HEK293 (cell line): ENCODE data around the gene HMGN4.
A peak's percentile ranks its signal among the peaks of the same experiment; 100 is the strongest.

Experiments used
- CTCF ChIA-PET: fragments of 350-600 bp; formaldehyde crosslinking; extraction: SDS; loops from one replicate; lab custom pipeline; 2021; ENCODE audit warnings: antibody characterized with exemption; lab: Yijun Ruan, JAX
- POLR2A ChIA-PET: fragments of 300-600 bp; formaldehyde crosslinking; extraction: SDS; loops from one replicate; lab custom pipeline; 2020; ENCODE audit warnings: antibody characterized with exemption, inconsistent platforms; lab: Yijun Ruan, JAX
- H3K27ac ChIP-seq: fragments of 200-500 bp; sonication (Bioruptor generic); 2 replicates; pipeline ENCODE4 v1.5.1; 2014; ENCODE audit warnings: low read depth, low read length, control low read depth, inconsistent platforms; ENCODE audit errors: extremely low read depth
- H3K36me3 ChIP-seq, 2 experiments: fragments of 200-500 bp in 1 of 2; sonication (Bioruptor generic) in 1 of 2; 1 replicate in 1 of 2; 2 replicates in 1 of 2; pipeline ENCODE4 v1.5.1; 2014 to 2017; ENCODE audit warnings: inconsistent platforms in 2 of 2, low read length in 2 of 2; ENCODE audit not compliant: control insufficient read depth in 2 of 2, insufficient read depth in 1 of 2
- H3K4me1 ChIP-seq: fragments of 200-500 bp; sonication (Bioruptor generic); 2 replicates; pipeline ENCODE4 v1.5.1; 2014; ENCODE audit warnings: mild to moderate bottlenecking, low read length, inconsistent platforms; ENCODE audit not compliant: control insufficient read depth, insufficient read depth
- H3K4me3 ChIP-seq: 2 replicates; pipeline ENCODE4 v1.5.1; 2011; ENCODE audit warnings: low read depth, mild to moderate bottlenecking, control low read depth, low read length, moderate library complexity
- H3K9me3 ChIP-seq: fragments of 200-500 bp; sonication (Bioruptor generic); 2 replicates; pipeline ENCODE4 v1.5.1; 2014; ENCODE audit warnings: low read depth, low read length, inconsistent platforms; ENCODE audit not compliant: control insufficient read depth, insufficient read depth
- GLIS1 ChIP-seq: fragments of 450-650 bp; formaldehyde crosslinking; IDR thresholded peaks from 2 replicates; pipeline ENCODE4 v1.5.1; 2016; ENCODE audit warnings: missing biosample characterization, missing genetic modification characterization
- KLF9 ChIP-seq: fragments of 450-650 bp; formaldehyde crosslinking; IDR thresholded peaks from 2 replicates; pipeline ENCODE4 v1.5.1; 2016; ENCODE audit warnings: missing biosample characterization, missing genetic modification characterization, low read depth
- OVOL3 ChIP-seq: fragments of 450-650 bp; formaldehyde crosslinking; IDR thresholded peaks from 2 replicates; pipeline ENCODE4 v1.5.1; 2016; ENCODE audit warnings: missing biosample characterization, missing genetic modification characterization
- SP3 ChIP-seq: fragments of 450-650 bp; formaldehyde crosslinking; IDR thresholded peaks from 2 replicates; pipeline ENCODE4 v1.5.1; 2016; ENCODE audit warnings: missing biosample characterization, missing genetic modification characterization
- ZBTB17 ChIP-seq: fragments of 450-650 bp; formaldehyde crosslinking; IDR thresholded peaks from 2 replicates; pipeline ENCODE4 v1.5.1; 2016; ENCODE audit warnings: missing biosample characterization, missing genetic modification characterization
- ZBTB20 ChIP-seq: fragments of 450-650 bp; formaldehyde crosslinking; IDR thresholded peaks from 2 replicates; pipeline ENCODE4 v1.5.1; 2016; ENCODE audit warnings: missing biosample characterization, missing genetic modification characterization
- ZFHX2 ChIP-seq: fragments of 450-650 bp; formaldehyde crosslinking; conservative IDR thresholded peaks from 2 replicates; pipeline ENCODE4 v1.5.1; 2016; ENCODE audit warnings: missing biosample characterization, missing genetic modification characterization
- ZFP37 ChIP-seq: fragments of 450-650 bp; formaldehyde crosslinking; IDR thresholded peaks from 2 replicates; pipeline ENCODE4 v1.5.1; 2016; ENCODE audit warnings: missing biosample characterization, missing genetic modification characterization
- ZNF138 ChIP-seq: fragments of 450-650 bp; formaldehyde crosslinking; IDR thresholded peaks from 2 replicates; pipeline ENCODE4 v1.5.1; 2016; ENCODE audit warnings: missing biosample characterization, missing genetic modification characterization, borderline replicate concordance
- ZNF174 ChIP-seq: fragments of 450-650 bp; formaldehyde crosslinking; IDR thresholded peaks from 2 replicates; pipeline ENCODE4 v1.5.0; 2017; ENCODE audit warnings: missing biosample characterization, mild to moderate bottlenecking, missing genetic modification characterization
- ZNF266 ChIP-seq: fragments of 450-650 bp; formaldehyde crosslinking; IDR thresholded peaks from 2 replicates; pipeline ENCODE4 v1.5.1; 2016; ENCODE audit warnings: missing biosample characterization, missing genetic modification characterization, low read depth
- ZNF37A ChIP-seq: fragments of 450-650 bp; IDR thresholded peaks from 2 replicates; pipeline ENCODE4 v1.5.1; 2018; ENCODE audit warnings: missing biosample characterization, missing genetic modification characterization
- ZNF391 ChIP-seq: fragments of 450-650 bp; formaldehyde crosslinking; IDR thresholded peaks from 2 replicates; pipeline ENCODE4 v1.5.1; 2016; ENCODE audit warnings: low read depth, missing biosample characterization, missing genetic modification characterization, borderline replicate concordance
- ZNF423 ChIP-seq: fragments of 450-650 bp; formaldehyde crosslinking; IDR thresholded peaks from 2 replicates; pipeline ENCODE4 v1.5.1; 2016; ENCODE audit warnings: missing biosample characterization, missing genetic modification characterization
- ZNF426 ChIP-seq: fragments of 450-650 bp; formaldehyde crosslinking; IDR thresholded peaks from 2 replicates; pipeline ENCODE4 v1.5.1; 2017; ENCODE audit warnings: missing biosample characterization, missing genetic modification characterization, mild to moderate bottlenecking, inconsistent platforms, moderate library complexity
- ZNF48 ChIP-seq: fragments of 450-650 bp; formaldehyde crosslinking; IDR thresholded peaks from 2 replicates; pipeline ENCODE4 v1.5.1; 2016; ENCODE audit warnings: missing biosample characterization, missing genetic modification characterization
- ZXDB ChIP-seq: fragments of 450-650 bp; formaldehyde crosslinking; IDR thresholded peaks from 2 replicates; pipeline ENCODE4 v1.5.1; 2016; ENCODE audit warnings: missing biosample characterization, missing genetic modification characterization
- TF ChIP-seq, protein P1 (sequence below): sonication (generic); formaldehyde crosslinking; IDR thresholded peaks from 2 replicates; pipeline ENCODE4 v1.8.1; 2022; ENCODE audit warnings: mild to moderate bottlenecking, moderate library complexity, missing genetic modification reagents
- TF ChIP-seq, protein P2 (sequence below): fragments of 450-650 bp; formaldehyde crosslinking; IDR thresholded peaks from 2 replicates; pipeline ENCODE4 v1.5.1; 2016; ENCODE audit warnings: missing biosample characterization, missing genetic modification characterization
- TF ChIP-seq, protein P3 (sequence below): fragments of 450-650 bp; formaldehyde crosslinking; IDR thresholded peaks from 2 replicates; pipeline ENCODE4 v1.5.1; 2017; ENCODE audit warnings: missing biosample characterization, mild to moderate bottlenecking, missing genetic modification characterization, moderate library complexity
- TF ChIP-seq, protein P4 (sequence below): fragments of 450-650 bp; formaldehyde crosslinking; IDR thresholded peaks from 2 replicates; pipeline ENCODE4; 2016; ENCODE audit warnings: missing biosample characterization, missing genetic modification characterization
- TF ChIP-seq, protein P5 (sequence below): fragments of 450-650 bp; formaldehyde crosslinking; IDR thresholded peaks from 2 replicates; pipeline ENCODE4 v1.5.1; 2016; ENCODE audit warnings: missing biosample characterization, missing genetic modification characterization
- TF ChIP-seq, protein P6 (sequence below): fragments of 450-650 bp; formaldehyde crosslinking; IDR thresholded peaks from 2 replicates; pipeline ENCODE4 v1.5.1; 2016; ENCODE audit warnings: missing biosample characterization, missing genetic modification characterization
- TF ChIP-seq, protein P7 (sequence below): fragments of 450-650 bp; formaldehyde crosslinking; IDR thresholded peaks from 2 replicates; pipeline ENCODE4 v1.5.1; 2017; ENCODE audit warnings: missing biosample characterization, missing genetic modification characterization

HMGN4 gene

DNA sequence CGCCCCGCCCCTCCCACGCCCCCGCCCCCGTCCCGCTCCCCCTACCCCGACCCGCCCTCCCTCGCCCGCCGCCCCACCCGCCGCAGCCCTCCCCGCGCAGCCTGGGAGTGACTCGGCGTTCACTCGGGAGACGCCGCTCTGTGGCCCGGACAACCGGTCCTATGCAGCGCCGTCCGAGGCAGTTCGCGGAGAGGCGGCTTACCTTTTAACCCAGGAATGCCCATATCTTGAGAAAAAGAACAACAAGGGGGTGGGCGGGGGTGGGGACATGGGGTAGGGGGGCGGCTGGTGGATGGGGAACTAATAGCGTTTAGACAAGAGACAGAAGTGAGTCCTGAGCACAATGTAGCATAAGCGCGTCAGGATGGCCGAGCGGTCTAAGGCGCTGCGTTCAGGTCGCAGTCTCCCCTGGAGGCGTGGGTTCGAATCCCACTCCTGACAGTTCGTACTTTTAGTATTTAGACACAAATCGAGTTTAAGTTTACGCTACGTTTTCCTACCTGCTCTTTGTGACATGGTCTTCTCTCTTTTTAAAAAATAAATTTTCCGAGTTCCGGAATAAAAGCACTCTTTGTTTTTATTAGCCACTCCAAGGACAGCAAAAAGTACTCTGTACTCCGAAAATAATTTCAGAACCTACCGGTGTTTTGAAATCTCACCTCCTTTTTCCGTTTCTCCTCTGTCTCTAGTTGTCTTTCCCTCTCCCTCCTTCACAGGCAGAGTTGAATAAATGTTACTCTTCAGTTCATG, 17.1 kb upstream of the HMGN4 start (continued):
- TF ChIP-seq, protein P1, sequence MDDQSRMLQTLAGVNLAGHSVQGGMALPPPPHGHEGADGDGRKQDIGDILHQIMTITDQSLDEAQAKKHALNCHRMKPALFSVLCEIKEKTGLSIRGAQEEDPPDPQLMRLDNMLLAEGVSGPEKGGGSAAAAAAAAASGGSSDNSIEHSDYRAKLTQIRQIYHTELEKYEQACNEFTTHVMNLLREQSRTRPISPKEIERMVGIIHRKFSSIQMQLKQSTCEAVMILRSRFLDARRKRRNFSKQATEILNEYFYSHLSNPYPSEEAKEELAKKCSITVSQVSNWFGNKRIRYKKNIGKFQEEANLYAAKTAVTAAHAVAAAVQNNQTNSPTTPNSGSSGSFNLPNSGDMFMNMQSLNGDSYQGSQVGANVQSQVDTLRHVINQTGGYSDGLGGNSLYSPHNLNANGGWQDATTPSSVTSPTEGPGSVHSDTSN, result no peak
- TF ChIP-seq, protein P2, sequence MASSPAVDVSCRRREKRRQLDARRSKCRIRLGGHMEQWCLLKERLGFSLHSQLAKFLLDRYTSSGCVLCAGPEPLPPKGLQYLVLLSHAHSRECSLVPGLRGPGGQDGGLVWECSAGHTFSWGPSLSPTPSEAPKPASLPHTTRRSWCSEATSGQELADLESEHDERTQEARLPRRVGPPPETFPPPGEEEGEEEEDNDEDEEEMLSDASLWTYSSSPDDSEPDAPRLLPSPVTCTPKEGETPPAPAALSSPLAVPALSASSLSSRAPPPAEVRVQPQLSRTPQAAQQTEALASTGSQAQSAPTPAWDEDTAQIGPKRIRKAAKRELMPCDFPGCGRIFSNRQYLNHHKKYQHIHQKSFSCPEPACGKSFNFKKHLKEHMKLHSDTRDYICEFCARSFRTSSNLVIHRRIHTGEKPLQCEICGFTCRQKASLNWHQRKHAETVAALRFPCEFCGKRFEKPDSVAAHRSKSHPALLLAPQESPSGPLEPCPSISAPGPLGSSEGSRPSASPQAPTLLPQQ (tag by site-specific recombination), result no peak
- TF ChIP-seq, protein P3, sequence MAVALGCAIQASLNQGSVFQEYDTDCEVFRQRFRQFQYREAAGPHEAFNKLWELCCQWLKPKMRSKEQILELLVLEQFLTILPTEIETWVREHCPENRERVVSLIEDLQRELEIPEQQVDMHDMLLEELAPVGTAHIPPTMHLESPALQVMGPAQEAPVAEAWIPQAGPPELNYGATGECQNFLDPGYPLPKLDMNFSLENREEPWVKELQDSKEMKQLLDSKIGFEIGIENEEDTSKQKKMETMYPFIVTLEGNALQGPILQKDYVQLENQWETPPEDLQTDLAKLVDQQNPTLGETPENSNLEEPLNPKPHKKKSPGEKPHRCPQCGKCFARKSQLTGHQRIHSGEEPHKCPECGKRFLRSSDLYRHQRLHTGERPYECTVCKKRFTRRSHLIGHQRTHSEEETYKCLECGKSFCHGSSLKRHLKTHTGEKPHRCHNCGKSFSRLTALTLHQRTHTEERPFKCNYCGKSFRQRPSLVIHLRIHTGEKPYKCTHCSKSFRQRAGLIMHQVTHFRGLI (tag by site-specific recombination), result no peak
- TF ChIP-seq OVOL3 (no peak), GLIS1 (tag by site-specific recombination) (no peak), ZNF266 (tag by site-specific recombination) (no peak), ZNF174 (tag by site-specific recombination) (no peak), ZNF138 (tag by site-specific recombination) (no peak), KLF9 (peak; percentile 59)
- TF ChIP-seq, protein P4, sequence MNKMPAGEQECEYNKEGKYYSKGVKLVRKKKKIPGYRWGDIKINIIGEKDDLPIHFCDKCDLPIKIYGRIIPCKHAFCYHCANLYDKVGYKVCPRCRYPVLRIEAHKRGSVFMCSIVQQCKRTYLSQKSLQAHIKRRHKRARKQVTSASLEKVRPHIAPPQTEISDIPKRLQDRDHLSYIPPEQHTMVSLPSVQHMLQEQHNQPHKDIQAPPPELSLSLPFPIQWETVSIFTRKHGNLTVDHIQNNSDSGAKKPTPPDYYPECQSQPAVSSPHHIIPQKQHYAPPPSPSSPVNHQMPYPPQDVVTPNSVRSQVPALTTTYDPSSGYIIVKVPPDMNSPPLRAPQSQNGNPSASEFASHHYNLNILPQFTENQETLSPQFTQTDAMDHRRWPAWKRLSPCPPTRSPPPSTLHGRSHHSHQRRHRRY (tag by site-specific recombination), result no peak

DNA sequence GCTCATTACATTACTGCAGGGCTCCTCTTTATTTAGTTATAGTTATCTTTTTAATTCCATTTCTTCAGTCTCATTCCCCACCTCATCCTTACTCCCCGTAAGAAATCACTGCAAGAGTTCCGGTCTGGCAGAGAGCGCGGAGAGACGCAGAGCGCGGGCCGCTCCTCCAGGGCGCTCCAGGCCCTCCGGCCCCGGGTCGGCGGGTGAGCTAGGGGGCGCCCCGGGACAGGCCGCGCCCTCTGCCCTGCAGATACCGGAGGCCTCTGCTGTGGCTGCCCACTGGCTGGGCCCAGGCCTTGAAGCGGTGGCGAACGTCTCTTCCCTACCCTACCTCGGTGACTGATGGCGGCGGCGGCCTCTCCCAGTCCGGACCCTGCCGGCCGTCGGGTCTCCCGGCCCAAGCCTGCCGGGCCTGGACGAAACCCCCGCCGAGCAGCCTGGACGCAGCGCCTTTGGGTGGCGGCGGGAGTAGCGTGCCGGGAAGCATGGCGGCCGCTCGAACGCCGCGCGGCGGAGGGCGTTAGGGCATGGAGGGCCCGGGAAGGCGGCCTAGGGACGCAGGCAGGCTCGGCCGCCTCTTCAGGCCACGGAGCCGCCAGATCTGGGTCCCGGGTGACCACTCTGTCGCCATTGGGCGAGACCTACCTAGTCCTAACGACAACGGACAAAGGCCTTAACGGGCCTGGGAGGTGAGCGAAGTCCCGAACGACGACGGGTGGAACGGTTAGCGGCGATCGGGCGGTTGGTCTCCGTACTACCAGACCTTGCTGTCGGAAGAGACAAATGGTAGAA, 16.4 kb upstream of the HMGN4 start:
- H3K4me1 ChIP-seq, result 0 out of 2 replicates have a peak, but pooled peaks cover 2% of the 10 kb centered on the region
- CTCF ChIA-PET, result interaction anchor here (0.9 to 2.7 kb wide), 3 partner anchors 15 to 180 kb away, joined by 3 to 10 read pairs (median 3); no protein-coding TSS in a partner anchor
- TF ChIP-seq ZNF426 (tag by site-specific recombination) (no peak), ZBTB20 (tag by site-specific recombination) (peak; percentile 87), ZNF37A (no peak), ZNF391 (tag by site-specific recombination) (peak; percentile 78; the same call in 1 of the 2 replicates), ZNF48 (no peak), SP3 (0 out of 2 replicates have a peak, but pooled peaks have one; percentile 10), ZXDB (0 out of 2 replicates have a peak, but pooled peaks have one; percentile 38), ZFP37 (peak; percentile 80; the same call in 1 of the 2 replicates), ZNF423 (peak; percentile 99), ZFHX2 (tag by site-specific recombination) (0 out of 2 replicates have a peak, but pooled peaks have one; percentile 8), ZBTB17 (peak; percentile 86)
- TF ChIP-seq, protein P5, sequence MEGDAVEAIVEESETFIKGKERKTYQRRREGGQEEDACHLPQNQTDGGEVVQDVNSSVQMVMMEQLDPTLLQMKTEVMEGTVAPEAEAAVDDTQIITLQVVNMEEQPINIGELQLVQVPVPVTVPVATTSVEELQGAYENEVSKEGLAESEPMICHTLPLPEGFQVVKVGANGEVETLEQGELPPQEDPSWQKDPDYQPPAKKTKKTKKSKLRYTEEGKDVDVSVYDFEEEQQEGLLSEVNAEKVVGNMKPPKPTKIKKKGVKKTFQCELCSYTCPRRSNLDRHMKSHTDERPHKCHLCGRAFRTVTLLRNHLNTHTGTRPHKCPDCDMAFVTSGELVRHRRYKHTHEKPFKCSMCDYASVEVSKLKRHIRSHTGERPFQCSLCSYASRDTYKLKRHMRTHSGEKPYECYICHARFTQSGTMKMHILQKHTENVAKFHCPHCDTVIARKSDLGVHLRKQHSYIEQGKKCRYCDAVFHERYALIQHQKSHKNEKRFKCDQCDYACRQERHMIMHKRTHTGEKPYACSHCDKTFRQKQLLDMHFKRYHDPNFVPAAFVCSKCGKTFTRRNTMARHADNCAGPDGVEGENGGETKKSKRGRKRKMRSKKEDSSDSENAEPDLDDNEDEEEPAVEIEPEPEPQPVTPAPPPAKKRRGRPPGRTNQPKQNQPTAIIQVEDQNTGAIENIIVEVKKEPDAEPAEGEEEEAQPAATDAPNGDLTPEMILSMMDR (tag by site-specific recombination), result peak; percentile 90
- TF ChIP-seq, protein P6, sequence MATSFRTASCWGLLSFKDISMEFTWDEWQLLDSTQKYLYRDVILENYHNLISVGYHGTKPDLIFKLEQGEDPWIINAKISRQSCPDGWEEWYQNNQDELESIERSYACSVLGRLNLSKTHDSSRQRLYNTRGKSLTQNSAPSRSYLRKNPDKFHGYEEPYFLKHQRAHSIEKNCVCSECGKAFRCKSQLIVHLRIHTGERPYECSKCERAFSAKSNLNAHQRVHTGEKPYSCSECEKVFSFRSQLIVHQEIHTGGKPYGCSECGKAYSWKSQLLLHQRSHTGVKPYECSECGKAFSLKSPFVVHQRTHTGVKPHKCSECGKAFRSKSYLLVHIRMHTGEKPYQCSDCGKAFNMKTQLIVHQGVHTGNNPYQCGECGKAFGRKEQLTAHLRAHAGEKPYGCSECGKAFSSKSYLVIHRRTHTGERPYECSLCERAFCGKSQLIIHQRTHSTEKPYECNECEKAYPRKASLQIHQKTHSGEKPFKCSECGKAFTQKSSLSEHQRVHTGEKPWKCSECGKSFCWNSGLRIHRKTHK, result no peak
- TF ChIP-seq, protein P7, sequence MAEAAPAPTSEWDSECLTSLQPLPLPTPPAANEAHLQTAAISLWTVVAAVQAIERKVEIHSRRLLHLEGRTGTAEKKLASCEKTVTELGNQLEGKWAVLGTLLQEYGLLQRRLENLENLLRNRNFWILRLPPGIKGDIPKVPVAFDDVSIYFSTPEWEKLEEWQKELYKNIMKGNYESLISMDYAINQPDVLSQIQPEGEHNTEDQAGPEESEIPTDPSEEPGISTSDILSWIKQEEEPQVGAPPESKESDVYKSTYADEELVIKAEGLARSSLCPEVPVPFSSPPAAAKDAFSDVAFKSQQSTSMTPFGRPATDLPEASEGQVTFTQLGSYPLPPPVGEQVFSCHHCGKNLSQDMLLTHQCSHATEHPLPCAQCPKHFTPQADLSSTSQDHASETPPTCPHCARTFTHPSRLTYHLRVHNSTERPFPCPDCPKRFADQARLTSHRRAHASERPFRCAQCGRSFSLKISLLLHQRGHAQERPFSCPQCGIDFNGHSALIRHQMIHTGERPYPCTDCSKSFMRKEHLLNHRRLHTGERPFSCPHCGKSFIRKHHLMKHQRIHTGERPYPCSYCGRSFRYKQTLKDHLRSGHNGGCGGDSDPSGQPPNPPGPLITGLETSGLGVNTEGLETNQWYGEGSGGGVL, result peak; percentile 42; the same call in 1 of the 2 replicates

More for the DNA sequence above, 16.4 kb upstream of the HMGN4 start:
- POLR2A ChIA-PET, result interaction anchor here (1.0 to 3.1 kb wide), 8 partner anchors 11 to 138 kb away, joined by 3 to 13 read pairs (median 4); partner anchors contain the start of gene HMGN4
- Histone ChIP-seq H3K36me3 (no peaks in the 10 kb centered on the region), H3K4me3 (peak overlapping the region; percentile 62), H3K27ac (peak overlapping the region; percentile 98), H3K9me3 (no peaks in the 10 kb centered on the region)
